HEK293T (cell line): ENCODE results near the gene SDHA.

Source experiments
- ELF4 ChIP-seq: fragments of 450-650 bp; IDR thresholded peaks from 2 replicates; pipeline ENCODE4 v1.6.1; 2017; ENCODE audit warnings: antibody characterized with exemption
- FOXK2 ChIP-seq: fragments of 450-650 bp; IDR thresholded peaks from 2 replicates; pipeline ENCODE4 v1.6.1; 2016; ENCODE audit warnings: mild to moderate bottlenecking
- FOXM1 ChIP-seq: fragments of 450-650 bp; IDR thresholded peaks from 2 replicates; pipeline ENCODE4 v1.6.1; 2017; ENCODE audit warnings: mild to moderate bottlenecking, borderline replicate concordance
- HDGF ChIP-seq: fragments of 450-650 bp; IDR thresholded peaks from 2 replicates; pipeline ENCODE4 v1.6.1; 2017; ENCODE audit warnings: antibody characterized with exemption, borderline replicate concordance
- NFRKB ChIP-seq: fragments of 450-650 bp; IDR thresholded peaks from 2 replicates; pipeline ENCODE4 v1.6.1; 2016; ENCODE audit warnings: mild to moderate bottlenecking, moderate library complexity
- PKNOX1 ChIP-seq: fragments of 450-650 bp; IDR thresholded peaks from 2 replicates; pipeline ENCODE4 v1.6.1; 2016
- SP1 ChIP-seq: fragments of 450-650 bp; IDR thresholded peaks from 2 replicates; pipeline ENCODE4 v1.6.1; 2017
- SUZ12 ChIP-seq: fragments of 450-650 bp; IDR thresholded peaks from 2 replicates; pipeline ENCODE4 v1.6.1; 2016; ENCODE audit warnings: mild to moderate bottlenecking
- TARDBP ChIP-seq: fragments of 450-650 bp; IDR thresholded peaks from 2 replicates; pipeline ENCODE4 v1.6.1; 2016
- ZNF384 ChIP-seq: fragments of 450-650 bp; IDR thresholded peaks from 2 replicates; pipeline ENCODE4 v1.6.1; 2016

- TF ChIP-seq SP1: no peak
- no peak for TF ChIP-seq SUZ12
- TF ChIP-seq PKNOX1: no peak
- no peak for TF ChIP-seq HDGF
- TF ChIP-seq NFRKB: no peak
- TF ChIP-seq FOXK2: no peak
- no peak for TF ChIP-seq FOXM1
- TF ChIP-seq ZNF384: no peak
- no peak for TF ChIP-seq TARDBP
- TF ChIP-seq ELF4: no peak
These were observed 26.8 kb upstream of the SDHA start, which contains the start of gene LRRC14B for GRCh38 chr5:191036-191948.
